GM12878 (cell line): Measurements from ENCODE around the gene LDB3.

Source experiments
- TF ChIP-seq, protein P1 (sequence below): IDR thresholded peaks from 2 replicates; pipeline ENCODE4 v1.6.1; 2012; ENCODE audit warnings: low read length, inconsistent platforms
- TF ChIP-seq, protein P2 (sequence below): IDR thresholded peaks from 2 replicates; pipeline ENCODE4 v1.6.1; 2012; ENCODE audit warnings: mild to moderate bottlenecking, low read depth, low read length
- TF ChIP-seq, protein P3 (sequence below): fragments of 450-650 bp; formaldehyde crosslinking; IDR thresholded peaks from 2 replicates; pipeline ENCODE4 v1.4.0; 2022; ENCODE audit warnings: mild to moderate bottlenecking, moderate library complexity

DNA sequence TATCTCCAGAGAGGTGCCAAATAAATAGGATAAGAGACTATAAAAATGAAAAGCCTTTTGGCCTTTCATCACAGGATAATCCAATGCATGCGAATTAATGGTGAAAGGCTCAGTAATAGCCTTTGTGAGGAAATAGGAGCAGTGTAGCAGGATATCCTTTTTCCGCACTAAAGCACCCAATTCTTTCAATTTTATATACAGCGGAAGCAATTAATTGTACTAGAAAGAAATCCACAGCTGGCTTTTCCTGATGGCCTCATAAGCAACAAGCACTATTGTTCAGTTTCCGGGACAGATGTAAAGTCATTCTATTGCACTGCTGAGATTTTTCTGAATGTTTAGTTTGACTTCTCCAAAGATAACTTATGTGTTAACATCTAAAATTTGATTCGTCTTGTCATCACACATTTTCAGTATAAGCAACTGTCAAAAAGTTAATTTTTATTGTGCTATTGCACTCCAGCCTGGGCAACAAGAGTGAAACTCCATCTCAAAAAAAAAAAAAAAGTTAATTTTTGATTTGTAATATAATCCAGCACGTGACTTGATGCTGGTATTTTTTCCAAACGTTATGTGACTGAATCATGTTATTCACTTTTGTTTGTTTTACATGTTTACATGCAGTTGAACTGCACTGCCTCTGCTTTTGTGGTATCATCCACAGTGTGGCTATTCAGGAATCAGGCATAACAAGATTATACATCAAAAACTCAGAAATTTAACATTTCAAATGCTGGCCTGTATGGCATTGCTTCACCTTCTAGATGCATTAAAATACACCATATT is 79.7 kb downstream of the LDB3 start:
- TF ChIP-seq, protein P1, sequence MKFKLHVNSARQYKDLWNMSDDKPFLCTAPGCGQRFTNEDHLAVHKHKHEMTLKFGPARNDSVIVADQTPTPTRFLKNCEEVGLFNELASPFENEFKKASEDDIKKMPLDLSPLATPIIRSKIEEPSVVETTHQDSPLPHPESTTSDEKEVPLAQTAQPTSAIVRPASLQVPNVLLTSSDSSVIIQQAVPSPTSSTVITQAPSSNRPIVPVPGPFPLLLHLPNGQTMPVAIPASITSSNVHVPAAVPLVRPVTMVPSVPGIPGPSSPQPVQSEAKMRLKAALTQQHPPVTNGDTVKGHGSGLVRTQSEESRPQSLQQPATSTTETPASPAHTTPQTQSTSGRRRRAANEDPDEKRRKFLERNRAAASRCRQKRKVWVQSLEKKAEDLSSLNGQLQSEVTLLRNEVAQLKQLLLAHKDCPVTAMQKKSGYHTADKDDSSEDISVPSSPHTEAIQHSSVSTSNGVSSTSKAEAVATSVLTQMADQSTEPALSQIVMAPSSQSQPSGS = no peak
- TF ChIP-seq, protein P2, sequence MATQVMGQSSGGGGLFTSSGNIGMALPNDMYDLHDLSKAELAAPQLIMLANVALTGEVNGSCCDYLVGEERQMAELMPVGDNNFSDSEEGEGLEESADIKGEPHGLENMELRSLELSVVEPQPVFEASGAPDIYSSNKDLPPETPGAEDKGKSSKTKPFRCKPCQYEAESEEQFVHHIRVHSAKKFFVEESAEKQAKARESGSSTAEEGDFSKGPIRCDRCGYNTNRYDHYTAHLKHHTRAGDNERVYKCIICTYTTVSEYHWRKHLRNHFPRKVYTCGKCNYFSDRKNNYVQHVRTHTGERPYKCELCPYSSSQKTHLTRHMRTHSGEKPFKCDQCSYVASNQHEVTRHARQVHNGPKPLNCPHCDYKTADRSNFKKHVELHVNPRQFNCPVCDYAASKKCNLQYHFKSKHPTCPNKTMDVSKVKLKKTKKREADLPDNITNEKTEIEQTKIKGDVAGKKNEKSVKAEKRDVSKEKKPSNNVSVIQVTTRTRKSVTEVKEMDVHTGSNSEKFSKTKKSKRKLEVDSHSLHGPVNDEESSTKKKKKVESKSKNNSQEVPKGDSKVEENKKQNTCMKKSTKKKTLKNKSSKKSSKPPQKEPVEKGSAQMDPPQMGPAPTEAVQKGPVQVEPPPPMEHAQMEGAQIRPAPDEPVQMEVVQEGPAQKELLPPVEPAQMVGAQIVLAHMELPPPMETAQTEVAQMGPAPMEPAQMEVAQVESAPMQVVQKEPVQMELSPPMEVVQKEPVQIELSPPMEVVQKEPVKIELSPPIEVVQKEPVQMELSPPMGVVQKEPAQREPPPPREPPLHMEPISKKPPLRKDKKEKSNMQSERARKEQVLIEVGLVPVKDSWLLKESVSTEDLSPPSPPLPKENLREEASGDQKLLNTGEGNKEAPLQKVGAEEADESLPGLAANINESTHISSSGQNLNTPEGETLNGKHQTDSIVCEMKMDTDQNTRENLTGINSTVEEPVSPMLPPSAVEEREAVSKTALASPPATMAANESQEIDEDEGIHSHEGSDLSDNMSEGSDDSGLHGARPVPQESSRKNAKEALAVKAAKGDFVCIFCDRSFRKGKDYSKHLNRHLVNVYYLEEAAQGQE = no peak
- TF ChIP-seq, protein P3, sequence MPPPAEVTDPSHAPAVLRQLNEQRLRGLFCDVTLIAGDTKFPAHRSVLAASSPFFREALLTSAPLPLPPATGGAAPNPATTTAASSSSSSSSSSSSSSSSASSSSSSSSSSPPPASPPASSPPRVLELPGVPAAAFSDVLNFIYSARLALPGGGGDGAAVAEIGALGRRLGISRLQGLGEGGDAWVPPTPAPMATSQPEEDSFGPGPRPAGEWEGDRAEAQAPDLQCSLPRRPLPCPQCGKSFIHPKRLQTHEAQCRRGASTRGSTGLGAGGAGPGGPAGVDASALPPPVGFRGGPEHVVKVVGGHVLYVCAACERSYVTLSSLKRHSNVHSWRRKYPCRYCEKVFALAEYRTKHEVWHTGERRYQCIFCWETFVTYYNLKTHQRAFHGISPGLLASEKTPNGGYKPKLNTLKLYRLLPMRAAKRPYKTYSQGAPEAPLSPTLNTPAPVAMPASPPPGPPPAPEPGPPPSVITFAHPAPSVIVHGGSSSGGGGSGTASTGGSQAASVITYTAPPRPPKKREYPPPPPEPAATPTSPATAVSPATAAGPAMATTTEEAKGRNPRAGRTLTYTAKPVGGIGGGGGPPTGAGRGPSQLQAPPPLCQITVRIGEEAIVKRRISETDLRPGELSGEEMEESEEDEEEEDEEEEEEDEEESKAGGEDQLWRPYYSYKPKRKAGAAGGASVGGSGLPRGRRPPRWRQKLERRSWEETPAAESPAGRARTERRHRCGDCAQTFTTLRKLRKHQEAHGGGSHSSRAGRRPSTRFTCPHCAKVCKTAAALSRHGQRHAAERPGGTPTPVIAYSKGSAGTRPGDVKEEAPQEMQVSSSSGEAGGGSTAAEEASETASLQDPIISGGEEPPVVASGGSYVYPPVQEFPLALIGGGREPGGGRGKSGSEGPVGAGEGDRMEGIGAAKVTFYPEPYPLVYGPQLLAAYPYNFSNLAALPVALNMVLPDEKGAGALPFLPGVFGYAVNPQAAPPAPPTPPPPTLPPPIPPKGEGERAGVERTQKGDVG (CRISPR knock-in tag) = no peak
